Cardiac muscle cell (in vitro differentiated cells and primary cell): ENCODE data around the gene APBA1. TPM values are rescaled to one million over a fixed set of nuclear protein-coding genes. Genes with fewer than 3 reads are reported as not detected.
A peak's percentile ranks its signal among the peaks of the same experiment; 100 is the strongest.
"Not testable (repeated sequence)": the region's sequence is repeated elsewhere in the genome, so short reads cannot be mapped to it uniquely, and the experiment has no call there.

Experiments used
- DNase-seq, 2 donors: peaks; one replicate each; pipeline versions ENCODE4 v3.0.0 to v3.0.0-alpha.2; 2010 to 2017; ENCODE audit warnings: low read depth in 1 of 2, low spot score in 1 of 2
- H3K27ac ChIP-seq: fragments of 200-600 bp; sonication (generic); 2 replicates; pipeline ENCODE4 v1.5.1; 2016
- H3K27me3 ChIP-seq: fragments of 200-600 bp; sonication (generic); 2 replicates; pipeline ENCODE4 v1.6.0; 2016; ENCODE audit warnings: control low read depth
- H3K36me3 ChIP-seq: fragments of 200-600 bp; sonication (generic); 2 replicates; pipeline ENCODE4 v1.5.1; 2016; ENCODE audit warnings: control low read depth
- H3K4me1 ChIP-seq: fragments of 200-600 bp; sonication (generic); 2 replicates; pipeline ENCODE4 v1.8.1; 2017; ENCODE audit warnings: low read depth, mild to moderate bottlenecking, mixed run types
- H3K4me3 ChIP-seq: fragments of 200-600 bp; sonication (generic); 2 replicates; pipeline ENCODE4 v1.5.1; 2016; ENCODE audit warnings: mild to moderate bottlenecking
- H3K9me3 ChIP-seq: fragments of 200-600 bp; sonication (generic); 2 replicates; pipeline ENCODE4 v1.5.1; 2017; ENCODE audit warnings: low read depth, mild to moderate bottlenecking, control low read depth
- CTCF ChIP-seq: IDR thresholded peaks from 2 replicates; pipeline ENCODE4 v1.5.1; 2012; ENCODE audit warnings: low read depth, mild to moderate bottlenecking, low read length
- polyA plus RNA-seq: library from polyadenylated mRNA; unstranded; fragments of >200 nt; fragmentation: Nextera tagmentation; extraction: Ambion mirVana; gene quantifications from 2 replicates; pipeline ENCODE4 v1.2.1, GENCODE V29; 2016
- total RNA-seq: library from RNA; depleted of rRNA; stranded (reverse); fragments of >200 nt; gene quantifications from 2 replicates; pipeline ENCODE4 v1.2.3, GENCODE V29; 2016

Gene APBA1
- total and polyA plus RNA-seq, 2 experiments from 2014 or later, result 0.93 to 2.4 TPM

GRCh38 chr9:69603656-69604055, 68.5 kb downstream of the APBA1 start:
- Histone ChIP-seq H3K4me3 (no peak overlapping the region), H3K9me3 (no peaks in the 10 kb centered on the region), H3K27me3 (no peaks in the 10 kb centered on the region), H3K4me1 (no peaks in the 10 kb centered on the region), H3K36me3 (no peaks in the 10 kb centered on the region), H3K27ac (no peak overlapping the region)
- no peak for TF ChIP-seq CTCF
- no peak for DNase-seq

GRCh38 chr9:69602773-69603172, 69.4 kb downstream of the APBA1 start:
- Histone ChIP-seq H3K4me1 (no peaks in the 10 kb centered on the region), H3K4me3 (no peak overlapping the region), H3K27ac (no peak overlapping the region), H3K9me3 (no peaks in the 10 kb centered on the region), H3K27me3 (no peaks in the 10 kb centered on the region), H3K36me3 (no peaks in the 10 kb centered on the region)
- peak in 1 of 2 donors; percentile 32 for DNase-seq
- no peak for TF ChIP-seq CTCF

- Histone ChIP-seq H3K27ac (no peak overlapping the region), H3K4me3 (no peak overlapping the region)
- no peak for TF ChIP-seq CTCF
These were observed 70.5 kb downstream of the APBA1 start for GRCh38 chr9:69601698-69602097.

GRCh38 chr9:69600314-69601047, 71.7 kb downstream of the APBA1 start:
- no peaks in the 10 kb centered on the region for H3K9me3 ChIP-seq
- no peak overlapping the region for H3K4me3 ChIP-seq
- no peak for DNase-seq
- H3K27me3 ChIP-seq, result peaks cover under 1% of the 10 kb centered on the region
- H3K36me3 ChIP-seq, result no peaks in the 10 kb centered on the region
- no peaks in the 10 kb centered on the region for H3K4me1 ChIP-seq
- no peak overlapping the region for H3K27ac ChIP-seq
- TF ChIP-seq CTCF, result no peak

More at GRCh38 chr9:69601698-69602097, 70.5 kb downstream of the APBA1 start:
- H3K9me3 ChIP-seq, result no peaks in the 10 kb centered on the region
- H3K36me3 ChIP-seq, result no peaks in the 10 kb centered on the region
- H3K27me3 ChIP-seq, result no peaks in the 10 kb centered on the region
- no peak for DNase-seq
- no peaks in the 10 kb centered on the region for H3K4me1 ChIP-seq

DNA sequence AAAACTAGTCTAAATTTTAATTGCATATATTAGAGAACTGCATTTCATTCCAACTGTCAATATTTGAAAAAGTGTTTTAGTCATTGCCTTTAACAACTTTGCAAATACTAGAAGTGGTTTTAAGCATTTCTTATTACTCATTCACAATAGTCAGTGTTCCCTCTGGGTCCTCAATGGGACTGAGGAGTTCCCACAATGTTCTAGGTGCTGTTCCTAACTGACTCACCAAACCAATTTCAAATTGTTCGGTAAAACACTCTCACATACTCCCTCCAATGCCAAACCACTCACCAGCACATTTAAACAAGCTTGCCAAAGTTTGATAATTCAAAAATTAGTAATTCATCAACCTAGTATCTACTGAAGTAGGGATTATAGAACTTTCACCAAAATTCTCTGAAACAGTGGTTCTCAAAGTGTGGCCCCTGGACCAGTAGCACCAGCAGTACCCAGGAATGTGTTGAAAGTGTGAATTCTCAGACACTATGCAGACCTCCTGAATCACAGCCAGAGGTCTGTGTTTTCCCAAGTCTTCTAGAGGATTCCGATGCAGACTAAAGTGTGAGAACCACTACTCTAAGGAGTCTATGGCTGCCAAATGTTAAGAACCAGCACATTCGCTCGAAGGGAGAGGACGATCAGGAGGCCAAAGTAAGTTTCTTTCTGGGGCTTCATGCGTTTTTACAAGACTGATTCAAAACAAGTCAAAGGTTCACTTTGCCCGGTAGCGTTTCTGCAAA, 72.8 kb downstream of the APBA1 start:
- Histone ChIP-seq H3K27ac (no peak overlapping the region), H3K4me1 (no peaks in the 10 kb centered on the region), H3K9me3 (no peaks in the 10 kb centered on the region), H3K4me3 (no peak overlapping the region), H3K27me3 (peaks cover 3% of the 10 kb centered on the region), H3K36me3 (no peaks in the 10 kb centered on the region)
- peak in 1 of 2 donors; percentile 57 for DNase-seq
- no peak for TF ChIP-seq CTCF

- H3K36me3 ChIP-seq, H3K4me1 ChIP-seq, H3K4me3 ChIP-seq, H3K27me3 ChIP-seq, DNase-seq, H3K27ac ChIP-seq, H3K9me3 ChIP-seq: not testable (repeated sequence)
These were observed 75.3 kb downstream of the APBA1 start for GRCh38 chr9:69596906-69597305.
